Renal cortical epithelial cell (primary cell): ENCODE results near the gene PDP2. TPM values are rescaled to one million over a fixed set of nuclear protein-coding genes. Genes with fewer than 3 reads are reported as not detected.
"Not testable (repeated sequence)": the region's sequence is repeated elsewhere in the genome, so short reads cannot be mapped to it uniquely, and the experiment has no call there.

Source experiments
- DNase-seq: peaks from one replicate; pipeline ENCODE4 v3.0.0-alpha.2; 2011; ENCODE audit warnings: low read depth
- total RNA-seq: library from RNA; depleted of rRNA; stranded (reverse); fragments of >200 nt; gene quantifications from 2 replicates; pipeline ENCODE4 v1.2.3, GENCODE V29; 2014

The PDP2 gene
- total RNA-seq, 1 donor from 2014 or later, result 11.5 TPM

DNA sequence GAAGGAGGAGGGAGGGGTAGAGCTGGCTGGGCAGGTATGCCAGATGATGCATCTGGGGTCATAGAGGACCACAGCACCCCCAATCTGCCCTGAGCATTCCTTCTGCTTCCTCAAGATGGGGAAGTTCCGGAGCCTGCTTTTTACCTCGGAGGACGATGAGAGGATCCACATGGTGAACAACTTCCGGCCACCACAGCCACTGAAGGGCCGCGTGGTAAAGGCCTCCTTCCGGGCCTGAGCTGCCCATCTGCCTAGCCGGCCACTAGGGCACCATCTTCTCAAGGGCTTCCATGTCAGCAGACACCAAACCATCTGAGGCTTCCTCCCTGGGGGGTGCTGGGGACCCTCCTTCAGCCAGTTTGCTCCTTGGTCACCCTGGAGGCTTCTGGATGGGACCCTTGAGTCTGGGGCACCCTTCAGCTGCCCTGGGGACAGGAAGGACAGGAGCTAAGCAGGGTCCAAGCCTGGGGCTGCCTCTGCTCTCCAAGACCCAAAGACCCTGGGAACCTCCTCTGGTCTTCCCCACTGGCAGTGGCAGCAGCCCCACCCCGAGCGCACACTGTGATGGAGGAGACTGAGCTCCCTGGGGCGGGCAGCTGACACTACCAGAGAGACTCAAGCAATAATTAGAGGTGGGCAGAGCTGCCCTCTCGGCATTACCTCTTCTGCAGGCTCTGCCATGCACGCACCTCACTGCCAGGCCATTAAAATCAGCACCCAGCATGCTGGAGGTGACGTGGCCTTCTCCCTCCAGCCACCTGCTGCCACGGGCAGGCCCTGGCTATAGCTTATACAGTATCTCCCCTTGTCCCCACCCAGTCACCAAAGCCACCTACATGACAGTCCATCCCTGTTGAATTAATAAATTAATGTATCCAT is 26.8 kb upstream of the PDP2 start:
- DNase-seq, result no peak

DNA sequence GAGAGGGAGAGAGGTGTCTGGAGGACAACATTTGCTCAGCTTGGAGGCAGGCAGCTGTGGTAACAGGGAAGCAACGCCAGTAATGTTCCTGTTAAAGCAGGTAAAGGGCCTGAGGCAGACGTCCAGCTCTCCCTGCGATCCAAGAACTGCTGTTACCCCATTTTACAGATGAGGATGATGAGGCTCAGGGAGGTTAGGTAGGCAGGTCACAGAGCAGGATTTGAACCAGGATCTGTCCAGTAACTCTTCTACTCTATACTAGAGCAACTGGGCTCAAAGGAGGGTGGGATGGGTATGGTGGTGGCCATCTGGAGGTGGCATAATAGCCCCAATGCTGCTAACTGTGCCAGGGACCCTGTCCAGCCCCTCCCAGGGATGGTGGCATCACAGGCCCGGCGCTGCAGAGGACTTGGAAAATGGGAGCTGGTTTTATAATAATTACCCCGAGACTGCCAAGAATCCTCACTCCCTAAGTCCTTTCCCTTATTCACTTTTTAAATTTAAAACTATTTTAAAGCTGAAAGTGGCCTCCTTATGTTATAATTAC is 24.1 kb upstream of the PDP2 start:
- DNase-seq, result no peak

DNA sequence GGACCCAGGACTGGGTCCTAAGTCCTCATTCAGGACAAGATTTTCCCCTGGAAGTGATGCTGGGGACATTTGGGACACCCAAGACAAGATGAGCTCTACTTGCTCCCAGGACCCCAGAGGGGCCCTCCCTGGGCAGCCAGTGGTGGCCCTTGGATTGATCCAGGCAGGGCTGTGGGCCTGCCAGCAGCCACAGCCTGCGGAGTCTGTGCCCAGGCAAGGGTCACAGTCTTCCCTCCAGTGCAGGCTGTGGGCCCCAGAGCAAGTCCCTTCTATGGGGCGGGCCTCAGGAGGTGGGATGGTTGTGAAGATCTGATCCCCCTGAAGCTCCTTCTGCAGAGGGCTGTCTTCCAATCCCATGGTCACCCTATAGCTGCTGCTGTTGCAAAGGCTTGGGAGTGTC is 23.5 kb upstream of the PDP2 start:
- DNase-seq, result no peak

DNA sequence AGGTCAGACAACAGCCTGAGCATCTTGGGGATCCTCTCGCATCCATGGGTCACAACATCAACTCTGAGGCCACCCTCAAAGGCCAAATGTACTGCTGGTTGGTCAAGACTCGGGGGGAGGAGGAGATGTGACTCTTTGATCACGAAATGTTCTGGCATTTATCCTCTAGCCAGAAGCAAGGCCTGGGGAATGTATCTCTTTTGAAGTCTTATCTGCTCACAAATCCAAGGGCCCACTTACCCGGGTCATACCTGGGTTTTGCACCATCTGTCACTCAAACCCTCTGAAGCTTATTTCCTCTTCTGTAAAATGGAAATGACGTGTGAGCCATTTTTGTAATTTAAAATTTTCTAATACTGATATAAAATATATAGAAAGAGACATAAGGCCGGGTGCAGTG is 22.9 kb upstream of the PDP2 start:
- DNase-seq, result no peak

DNA sequence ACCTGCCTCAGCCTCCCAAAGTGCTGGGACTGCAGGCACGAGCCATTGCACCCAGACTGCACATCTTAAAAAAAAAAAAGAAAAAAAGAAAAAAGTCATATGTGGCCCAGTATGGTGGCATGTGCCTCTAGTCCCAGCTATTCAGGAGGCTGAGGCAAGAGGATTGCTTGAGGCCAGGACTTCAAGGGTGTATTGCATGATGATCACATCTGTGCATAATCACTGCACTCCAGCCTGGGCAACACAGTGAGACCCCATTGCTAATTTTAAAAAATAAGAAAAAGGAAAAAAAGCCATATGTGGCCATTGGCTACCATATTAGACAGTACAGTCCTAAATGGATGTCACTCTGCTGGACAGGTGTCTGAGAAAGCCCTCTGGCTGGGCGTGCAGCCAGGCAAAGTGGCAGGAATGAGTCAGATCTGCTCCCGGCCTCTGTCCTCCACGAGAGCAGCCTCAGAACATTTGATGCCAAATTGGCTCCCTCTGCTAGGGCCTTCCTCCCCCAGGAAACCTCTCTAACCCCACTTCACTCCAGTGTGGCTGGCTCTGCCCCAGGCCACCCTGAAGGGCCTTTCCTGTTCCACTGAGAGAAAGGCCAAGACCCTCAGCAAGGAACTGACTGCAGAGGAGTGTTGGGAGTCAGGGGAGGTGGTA is 21.4 kb upstream of the PDP2 start:
- peak; percentile 48 for DNase-seq

DNA sequence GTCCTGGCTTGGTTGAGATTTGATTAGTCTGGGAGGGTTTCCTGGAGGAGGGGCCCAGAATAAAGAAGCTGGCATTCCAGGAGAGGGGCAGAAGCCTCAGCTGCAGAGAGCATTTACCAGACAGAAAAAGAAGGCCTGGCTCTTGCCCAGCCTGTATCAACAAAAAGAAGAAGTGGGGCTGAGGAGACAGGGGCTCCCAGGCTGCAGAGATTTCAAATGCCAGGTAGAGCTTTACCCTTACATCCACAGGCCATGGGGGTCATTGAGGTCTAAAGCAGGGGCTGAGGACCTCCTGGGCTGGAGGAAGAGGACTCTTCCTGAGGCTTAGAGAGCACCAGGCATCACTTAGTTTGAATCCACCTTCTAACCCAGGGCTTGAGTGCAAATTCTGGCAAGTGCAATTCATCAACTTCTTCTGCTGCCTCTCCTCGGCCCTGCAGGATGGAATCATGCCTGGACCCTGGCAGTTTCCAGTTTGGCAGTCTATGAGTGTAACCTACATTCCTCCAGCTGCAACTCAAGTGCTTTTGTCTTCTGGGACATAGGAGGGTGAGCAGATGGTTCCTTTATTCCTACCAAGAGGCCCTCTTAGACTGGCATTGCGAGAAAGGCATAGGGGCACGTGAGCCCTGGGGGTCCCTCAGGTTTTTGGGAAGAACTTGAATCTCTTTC is 20.8 kb upstream of the PDP2 start:
- no peak for DNase-seq

DNA sequence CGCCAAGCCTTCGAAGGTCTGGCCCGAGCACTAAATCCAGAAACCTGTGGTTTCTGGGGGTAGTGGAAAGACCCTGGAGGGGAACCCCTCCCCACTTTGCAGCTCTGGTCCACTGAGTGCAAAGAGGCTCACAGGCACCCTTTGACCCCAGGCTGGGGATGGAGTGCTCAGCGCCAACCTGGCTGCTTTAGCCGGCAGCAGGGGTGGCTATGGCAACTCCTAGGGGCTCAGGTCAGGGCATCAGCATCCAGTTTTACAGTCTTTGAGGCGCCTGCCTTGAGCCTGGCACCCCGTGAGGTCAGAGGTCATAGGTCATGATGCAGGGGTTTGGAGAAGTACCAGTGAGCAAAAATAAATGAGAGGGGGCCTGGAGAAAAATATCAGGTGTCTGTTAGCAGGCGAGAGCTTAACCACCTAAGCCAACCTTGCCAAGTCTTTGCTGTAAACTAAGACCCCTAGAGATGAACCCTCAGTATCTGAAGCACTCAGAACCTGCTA is 18.2 kb upstream of the PDP2 start:
- no peak for DNase-seq

DNA sequence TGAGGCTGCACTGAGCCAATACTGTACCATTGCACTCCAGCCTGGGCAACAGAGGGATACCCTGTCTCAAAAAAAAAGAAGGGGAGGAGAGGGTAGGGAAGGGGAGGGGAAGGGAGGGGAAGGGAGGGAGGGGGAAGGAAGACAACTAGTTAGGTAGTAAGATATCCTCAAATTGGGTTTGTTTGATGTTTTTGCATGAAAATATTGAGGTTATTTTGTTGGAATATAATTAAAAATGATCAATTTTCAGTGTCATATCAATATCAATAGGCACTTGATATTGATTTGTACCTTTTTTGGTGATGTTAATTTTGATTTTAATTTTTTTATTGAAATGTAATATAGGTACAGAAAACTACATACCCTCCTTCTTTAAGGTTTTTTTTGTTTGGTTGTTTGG is 16.6 kb upstream of the PDP2 start:
- no peak for DNase-seq

DNA sequence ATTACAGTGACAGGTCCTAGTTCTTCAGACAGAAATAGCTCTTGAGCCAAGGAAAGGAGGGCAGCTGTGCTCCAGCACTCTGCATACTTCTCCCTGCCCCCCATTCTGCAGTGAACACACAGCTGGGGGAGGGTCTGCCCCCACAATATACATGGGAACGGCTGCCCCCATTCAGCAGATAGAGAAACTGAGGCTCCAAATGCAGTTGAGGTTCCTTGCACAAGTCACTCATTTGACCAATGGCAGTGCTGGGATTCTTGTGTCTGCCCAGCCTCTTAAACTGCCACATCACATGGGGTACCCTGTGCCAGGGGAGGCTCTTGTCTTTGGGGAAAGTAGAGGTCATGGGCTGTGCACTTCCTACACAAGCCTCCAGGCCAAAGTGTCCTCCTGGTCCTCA is 10.9 kb upstream of the PDP2 start:
- no peak for DNase-seq

DNA sequence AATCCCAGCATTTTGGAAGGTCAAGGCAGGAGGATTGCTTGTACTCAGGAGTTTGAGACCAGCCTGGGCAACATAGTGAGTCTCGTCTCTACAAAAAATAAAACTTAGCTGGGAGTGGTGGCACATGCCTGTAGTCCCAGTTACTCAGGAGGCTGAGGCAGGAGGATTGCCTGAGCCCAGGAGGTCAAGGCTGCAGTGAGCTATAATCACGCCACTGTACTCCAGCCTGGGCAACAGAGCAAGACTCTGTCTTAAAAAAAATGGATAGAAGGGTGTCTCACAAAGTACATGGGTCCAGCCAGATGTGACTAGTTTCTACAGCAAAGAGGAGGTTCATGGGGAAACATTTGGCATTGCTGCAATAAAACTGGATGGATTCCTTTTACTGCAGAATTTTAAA is 9.0 kb upstream of the PDP2 start:
- not testable (repeated sequence) for DNase-seq

DNA sequence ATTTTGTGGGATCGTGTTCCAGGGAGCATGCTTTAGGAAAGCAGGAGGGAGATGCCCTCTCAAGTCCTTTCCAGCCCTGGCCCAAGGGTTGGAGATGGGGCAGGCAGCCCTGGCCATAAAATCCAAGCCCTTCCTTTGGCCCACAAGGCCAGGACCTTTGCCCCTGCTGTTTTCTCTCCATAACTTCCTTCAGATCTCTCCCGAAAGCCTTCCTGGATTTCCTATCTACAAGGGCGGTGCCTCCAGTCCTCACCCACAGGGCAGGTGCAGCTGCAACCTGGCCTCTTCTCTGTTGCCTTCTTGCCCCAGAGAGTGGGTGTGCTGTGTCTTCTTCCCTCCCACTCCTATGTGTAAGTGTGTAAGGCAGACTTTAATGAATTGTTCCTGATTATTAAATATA is 8.5 kb upstream of the PDP2 start:
- DNase-seq, result no peak

DNA sequence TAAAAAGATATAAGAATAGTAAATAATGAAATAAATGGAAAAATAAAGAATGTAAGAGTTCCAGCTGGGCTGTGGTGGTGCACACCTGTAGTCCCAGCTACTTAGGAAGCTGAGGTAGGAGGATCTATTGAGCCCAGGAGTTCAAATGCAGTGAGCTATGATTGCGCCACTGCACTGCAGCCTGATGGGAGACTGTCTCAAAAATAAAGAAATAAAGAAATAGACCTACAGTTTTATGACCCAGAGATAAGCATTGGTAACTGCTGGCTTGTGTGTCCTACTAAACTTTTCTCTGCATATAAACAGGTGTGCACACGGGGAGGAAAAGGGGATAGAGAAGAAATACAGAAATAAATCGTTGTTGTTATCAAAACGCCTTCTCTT is 7.8 kb upstream of the PDP2 start:
- no peak for DNase-seq

DNA sequence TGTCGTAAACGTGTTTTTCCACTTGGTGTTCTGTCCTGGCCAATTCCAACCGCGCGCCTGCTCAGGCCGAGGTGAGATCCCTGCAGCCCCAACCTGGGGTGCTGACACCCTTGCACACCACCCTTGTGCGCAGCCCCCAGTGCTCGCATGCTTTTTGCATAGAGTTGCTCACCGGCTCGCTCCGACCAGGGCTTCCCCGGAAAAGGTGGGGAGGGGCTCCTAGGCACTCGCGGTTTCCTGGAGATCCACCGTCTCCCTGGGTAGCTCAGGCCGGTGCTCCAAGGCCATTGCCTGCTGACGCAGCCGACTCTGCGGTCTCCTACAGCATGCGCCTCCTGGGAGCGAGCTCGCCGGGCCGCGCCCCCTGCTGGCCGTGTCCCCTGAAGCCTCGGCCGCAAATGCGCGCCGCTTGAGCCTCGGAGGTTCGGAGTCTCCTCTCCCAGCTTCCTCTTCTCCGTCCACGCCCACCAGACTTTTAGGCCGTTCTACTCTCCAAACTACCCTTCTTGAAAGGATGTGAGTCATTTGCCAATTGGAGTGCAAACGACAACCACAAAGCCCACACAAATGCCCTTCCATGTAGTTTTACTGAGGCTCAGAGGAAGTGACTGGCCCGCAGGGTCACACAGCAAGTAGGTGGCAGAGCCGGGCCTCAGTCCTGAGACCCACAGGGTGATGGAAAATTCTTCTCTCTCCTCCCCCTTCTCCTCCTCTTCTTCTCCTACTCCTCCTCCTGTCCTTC is 7.2 kb upstream of the PDP2 start:
- peak; percentile 99 for DNase-seq

DNA sequence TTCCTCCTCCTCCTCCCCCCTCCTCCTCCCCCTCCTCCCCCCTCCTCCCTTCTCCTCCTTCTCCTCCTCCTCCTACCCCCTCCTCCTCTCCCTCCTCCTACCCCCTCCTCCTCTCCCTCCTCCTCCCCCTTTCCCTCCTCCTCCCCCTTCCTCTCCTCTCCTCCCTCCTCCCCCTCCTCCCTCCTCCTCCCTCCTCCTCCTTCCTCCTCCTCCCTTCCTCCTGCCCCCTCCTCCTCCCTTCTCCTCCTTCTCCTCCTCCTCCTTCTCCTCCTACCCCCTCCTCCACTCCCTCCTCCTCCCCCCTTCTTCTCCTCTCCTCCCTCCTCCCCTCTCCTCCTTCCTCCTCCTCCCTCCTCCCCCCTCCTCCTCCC is 6.6 kb upstream of the PDP2 start:
- no peak for DNase-seq

DNA sequence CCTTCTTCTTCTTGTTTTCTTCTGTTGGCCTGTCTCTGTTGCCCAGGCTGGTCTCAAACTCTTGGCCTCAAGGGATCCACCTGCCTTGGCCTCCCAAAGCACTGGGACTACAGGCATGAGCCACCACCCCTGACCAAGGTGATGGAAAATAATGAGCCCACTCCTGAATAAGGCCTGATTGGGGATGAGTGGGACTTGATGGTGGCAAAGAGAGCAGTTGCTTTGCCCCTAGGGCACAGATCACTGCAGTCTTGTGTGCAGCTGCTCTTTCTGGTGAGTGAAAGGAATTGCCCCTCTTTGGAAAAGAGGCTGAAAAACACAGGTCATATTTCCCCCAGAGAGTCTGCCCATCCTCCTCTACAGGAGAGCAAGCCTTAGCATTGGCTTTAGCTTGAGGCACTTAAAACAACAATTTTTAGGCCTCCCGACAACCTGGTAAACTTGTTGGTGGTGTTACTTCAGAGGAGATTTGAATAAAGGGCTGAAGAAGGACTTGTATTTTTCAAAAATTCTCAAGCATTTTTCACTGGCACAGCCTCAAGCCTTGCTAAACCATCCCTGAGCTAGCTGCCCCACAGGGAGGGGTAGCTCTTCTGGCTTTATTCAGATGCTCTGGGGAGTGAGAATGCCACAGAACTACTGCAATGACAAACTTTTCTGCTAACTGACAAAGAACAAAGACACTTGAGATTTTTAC is 6.1 kb upstream of the PDP2 start:
- peak; percentile 68 for DNase-seq

DNA sequence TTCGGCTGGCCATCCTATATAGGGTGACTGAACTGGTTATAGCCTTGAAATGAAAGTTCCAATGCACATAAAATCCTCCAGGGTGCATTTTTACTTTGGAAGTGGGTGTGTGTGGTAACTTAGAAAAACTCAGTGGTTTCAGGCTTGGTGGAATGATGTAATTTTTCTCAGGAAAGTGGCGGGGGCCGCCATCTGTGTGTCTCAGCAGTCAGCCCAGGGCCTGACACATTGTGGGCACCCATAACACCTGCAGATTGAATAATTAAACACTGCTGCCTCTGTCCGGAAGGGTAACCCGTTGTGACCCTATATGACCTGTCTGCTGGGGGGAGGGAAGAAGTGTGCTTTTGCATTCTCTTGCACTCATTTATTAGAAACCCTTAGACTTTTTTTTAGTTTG is 2.2 kb upstream of the PDP2 start:
- DNase-seq, result peak; percentile 76

DNA sequence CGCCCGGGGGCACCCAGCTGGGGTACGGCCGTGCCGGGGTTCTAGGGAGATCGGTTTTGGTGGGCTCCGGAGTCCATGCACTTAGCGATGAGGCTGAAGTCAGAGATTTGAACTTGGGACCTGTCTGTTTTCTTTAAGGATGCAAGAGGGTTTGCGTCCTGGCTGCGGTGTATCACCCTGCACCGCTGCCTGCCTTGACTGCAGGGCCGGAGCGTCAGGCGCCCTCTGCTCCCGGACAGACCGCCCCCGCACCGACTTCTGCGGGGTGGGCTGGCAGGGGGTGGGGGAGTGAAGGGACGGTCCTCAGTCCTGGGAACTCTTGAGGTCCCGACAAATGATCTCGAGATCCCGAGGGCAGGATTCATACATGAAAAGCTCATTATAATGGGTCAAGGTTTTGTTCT is 701 bp downstream of the PDP2 start:
- no peak for DNase-seq

DNA sequence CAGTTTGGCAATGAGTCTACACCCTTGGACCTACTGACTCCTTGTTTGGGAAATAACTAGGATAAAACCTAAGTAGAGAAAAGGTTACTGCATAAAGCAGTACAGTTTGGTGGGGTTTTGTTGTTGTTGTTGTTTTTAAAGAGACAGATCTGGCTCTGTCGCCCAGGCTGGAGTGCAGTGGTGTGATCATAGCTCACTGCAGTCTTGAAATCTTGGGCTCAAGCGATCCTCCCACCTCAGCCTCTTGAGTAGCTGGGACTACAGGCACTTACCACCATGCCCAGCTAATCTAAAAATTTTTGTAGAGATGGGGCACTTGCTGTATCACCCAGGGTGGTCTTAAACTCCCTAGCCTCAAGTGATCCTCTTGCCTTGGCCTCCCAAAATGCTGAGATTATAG is 1.2 kb downstream of the PDP2 start:
- no peak for DNase-seq

DNA sequence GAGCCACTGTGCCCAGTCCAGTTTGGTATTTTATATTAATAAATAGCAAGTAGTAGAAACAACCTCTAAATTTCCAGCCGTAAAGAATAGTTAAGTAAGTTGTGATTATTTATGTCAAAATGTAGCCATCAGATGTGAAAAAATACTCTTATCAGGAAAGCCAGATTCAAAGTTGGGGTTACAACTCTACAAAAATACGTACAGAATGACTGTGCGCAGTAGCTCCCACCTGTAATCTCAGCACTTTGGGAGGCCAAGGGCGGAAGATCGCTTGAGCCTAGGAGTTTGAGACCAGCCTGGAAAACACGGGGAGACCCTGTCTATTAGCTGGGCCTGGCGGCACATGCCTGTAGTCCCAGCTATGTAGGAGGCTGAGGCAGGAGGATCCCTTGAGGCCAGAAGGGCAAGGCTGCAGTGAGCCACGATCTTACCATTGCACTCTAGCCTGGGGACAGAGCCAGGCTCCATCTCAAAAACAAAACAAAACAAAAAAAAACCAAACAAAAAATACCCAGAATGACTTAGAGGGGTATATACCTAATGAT is 1.7 kb downstream of the PDP2 start:
- DNase-seq, result no peak

DNA sequence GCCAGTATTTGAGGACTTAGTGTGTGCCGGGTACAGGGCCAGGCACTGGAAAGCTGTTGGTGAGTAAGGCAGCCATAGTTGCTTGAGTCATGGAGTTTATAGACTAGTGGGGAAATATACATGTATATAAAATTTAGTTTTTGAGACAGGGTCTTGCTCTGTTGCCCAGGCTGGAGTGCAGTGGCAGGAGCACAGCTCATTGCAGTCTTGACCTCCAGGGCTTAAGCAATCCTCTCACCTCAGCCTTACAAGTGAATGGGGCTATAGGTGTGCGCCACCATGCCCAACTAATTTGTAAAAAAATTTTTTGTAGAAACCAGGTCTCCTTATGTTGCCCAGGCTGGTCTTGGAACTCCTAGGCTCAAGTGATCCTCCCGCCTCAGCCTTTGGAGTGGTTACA is 2.4 kb downstream of the PDP2 start:
- no peak for DNase-seq

DNA sequence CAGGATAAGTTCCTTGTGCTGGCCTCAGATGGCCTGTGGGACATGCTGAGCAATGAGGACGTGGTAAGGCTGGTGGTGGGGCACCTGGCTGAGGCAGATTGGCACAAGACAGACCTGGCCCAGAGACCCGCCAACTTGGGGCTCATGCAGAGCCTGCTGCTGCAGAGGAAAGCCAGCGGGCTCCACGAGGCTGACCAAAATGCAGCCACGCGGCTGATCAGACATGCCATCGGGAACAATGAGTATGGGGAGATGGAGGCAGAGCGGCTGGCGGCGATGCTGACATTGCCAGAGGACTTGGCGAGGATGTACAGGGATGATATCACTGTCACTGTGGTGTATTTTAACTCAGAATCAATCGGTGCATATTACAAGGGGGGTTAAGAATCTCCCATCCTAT is 5.2 kb downstream of the PDP2 start:
- no peak for DNase-seq
